GM23338 (cell line): ENCODE results near the gene EPM2AIP1. TPM values are rescaled to one million over a fixed set of nuclear protein-coding genes. Genes with fewer than 3 reads are reported as not detected.

Experiments used
- polyA plus RNA-seq: library from polyadenylated mRNA; unstranded; fragments of >200 nt; fragmentation: Nextera tagmentation; extraction: Ambion mirVana; gene quantifications from 2 replicates; pipeline ENCODE4 v1.2.1, GENCODE V29; 2016
- small RNA-seq: library from RNA; depleted of rRNA; stranded (forward); fragments of <200 nt; gene quantifications from one replicate; pipeline ENCODE3, GENCODE V24; 2014; ENCODE audit warnings: low replicate concordance
- total RNA-seq: library from RNA; depleted of rRNA; stranded (reverse); fragments of >200 nt; shearing (Covaris generic); gene quantifications from 2 replicates; pipeline ENCODE4 v1.2.3, GENCODE V29; 2014; rRNA removed

The EPM2AIP1 gene
- total and polyA plus RNA-seq, 2 experiments from 2014 or later, result 7.2 to 10.6 TPM

Small RNA genes within 50 kb of the gene (small RNA-seq; reads per million reads assigned to genes)
- gene RNU6ATAC4P, result not detected

Other genes with a start within 250 kb of the EPM2AIP1 start
- 0.62 and 0.66 TPM in 2 replicates for gene DCLK3, start 228.6 kb downstream of the EPM2AIP1 start, total RNA-seq
- gene DCLK3, start 228.6 kb downstream of the EPM2AIP1 start, polyA plus RNA-seq, result 0.40 TPM in 2 replicates
- gene TRANK1, start 48.1 kb downstream of the EPM2AIP1 start, total RNA-seq, result 6.7 and 7.1 TPM in 2 replicates
- 1.8 and 2.3 TPM in 2 replicates for gene TRANK1, start 48.1 kb downstream of the EPM2AIP1 start, polyA plus RNA-seq
- 52.0 and 58.0 TPM in 2 replicates for gene MLH1, start 387 bp upstream of the EPM2AIP1 start, total RNA-seq
- 31.7 and 32.4 TPM in 2 replicates for gene MLH1, start 387 bp upstream of the EPM2AIP1 start, polyA plus RNA-seq
- 27.5 and 29.0 TPM in 2 replicates for gene LRRFIP2, start 181.5 kb upstream of the EPM2AIP1 start, total RNA-seq
- 20.3 TPM in 2 replicates for gene LRRFIP2, start 181.5 kb upstream of the EPM2AIP1 start, polyA plus RNA-seq